RCC 7860 (cell line): ENCODE results near the gene LRMDA.

Experiments used
- DNase-seq: peaks from one replicate; pipeline ENCODE4 v3.0.0-alpha.2; 2015; ENCODE audit warnings: low spot score
- FAIRE-seq: peaks from 2 replicates; lab custom pipeline; 2012; peaks lifted over from hg19 to GRCh38; lab: Jason Lieb, UNC

Gene LRMDA

GRCh38 chr10:75530299-75530698 is 98.9 kb downstream of the LRMDA start:
- peak; percentile 99 for DNase-seq
- FAIRE-seq = peak; percentile 99

- peak; percentile 82 for FAIRE-seq
- DNase-seq = peak; percentile 83
Observed at GRCh38 chr10:75531571-75532031, 100.2 kb downstream of the LRMDA start.

- DNase-seq (peak; percentile 88), FAIRE-seq (peak; percentile 92)
Observed at GRCh38 chr10:75532253-75532924, 101.0 kb downstream of the LRMDA start.

- FAIRE-seq = no peak
- DNase-seq = no peak
Observed at GRCh38 chr10:75538144-75538543, 106.7 kb downstream of the LRMDA start.

GRCh38 chr10:75538765-75539164 is 107.3 kb downstream of the LRMDA start:
- DNase-seq = no peak
- no peak for FAIRE-seq

- no peak for DNase-seq
- no peak for FAIRE-seq
Observed at GRCh38 chr10:75540357-75540966, 109.0 kb downstream of the LRMDA start.

GRCh38 chr10:75540981-75541380 is 109.6 kb downstream of the LRMDA start:
- DNase-seq = no peak
- FAIRE-seq = no peak

- no peak for DNase-seq
- FAIRE-seq = no peak
Observed at GRCh38 chr10:75541411-75541810, 110.0 kb downstream of the LRMDA start.

GRCh38 chr10:75542084-75542483 is 110.7 kb downstream of the LRMDA start:
- FAIRE-seq = no peak

GRCh38 chr10:75542906-75543305 is 111.5 kb downstream of the LRMDA start:
- no peak for FAIRE-seq
- no peak for DNase-seq

More at GRCh38 chr10:75542084-75542483, 110.7 kb downstream of the LRMDA start:
- DNase-seq = no peak

GRCh38 chr10:75544386-75544785 is 113.0 kb downstream of the LRMDA start:
- FAIRE-seq (peak; percentile 21), DNase-seq (no peak)

GRCh38 chr10:75544993-75545706 is 113.7 kb downstream of the LRMDA start:
- DNase-seq (no peak), FAIRE-seq (no peak)

- peak; percentile 35 for FAIRE-seq
- no peak for DNase-seq
Observed at GRCh38 chr10:75546004-75546403, 114.6 kb downstream of the LRMDA start.

GRCh38 chr10:75547391-75548298 is 116.2 kb downstream of the LRMDA start:
- FAIRE-seq (peak; percentile 99), DNase-seq (peak; percentile 94)

GRCh38 chr10:75548356-75548755 is 116.9 kb downstream of the LRMDA start:
- no peak for DNase-seq

GRCh38 chr10:75550191-75550590 is 118.8 kb downstream of the LRMDA start:
- DNase-seq = no peak
- FAIRE-seq = peak; percentile 20

More at GRCh38 chr10:75548356-75548755, 116.9 kb downstream of the LRMDA start:
- no peak for FAIRE-seq

GRCh38 chr10:75552171-75552570 is 120.7 kb downstream of the LRMDA start:
- no peak for FAIRE-seq
- DNase-seq = no peak

- no peak for FAIRE-seq
- no peak for DNase-seq
Observed at GRCh38 chr10:75553550-75553949, 122.1 kb downstream of the LRMDA start.

- no peak for DNase-seq
- FAIRE-seq = no peak
Observed at GRCh38 chr10:75555323-75555722, 123.9 kb downstream of the LRMDA start.

- FAIRE-seq = no peak
- DNase-seq = no peak
Observed at GRCh38 chr10:75556320-75556719, 124.9 kb downstream of the LRMDA start.
